Thoracic aorta (tissue), 2 donors: ENCODE results near the gene SCARB1. TPM values are rescaled to one million over a fixed set of nuclear protein-coding genes. Genes with fewer than 3 reads are reported as not detected.

Experiments used
- ATAC-seq: fragments of 150-250 bp; one replicate; pipeline ENCODE4 v1.8.0; 2017; ENCODE audit warnings: low read depth; ENCODE audit not compliant: insufficient number of reproducible peaks, low FRiP score
- DNase-seq: peaks from one replicate; pipeline ENCODE4 v3.0.0-alpha.2; 2020; ENCODE audit warnings: low spot score
- H3K27ac ChIP-seq, 2 donors: fragments of 200-600 bp; sonication (generic); 1 replicate in 1 of 2; 2 replicates in 1 of 2; pipeline ENCODE4 v1.5.1; 2016; ENCODE audit warnings: mild to moderate bottlenecking in 2 of 2, moderate library complexity in 2 of 2
- H3K27me3 ChIP-seq: fragments of 200-600 bp; sonication (generic); replicated peaks from 2 replicates; pipeline ENCODE4 v1.6.0; 2016; ENCODE audit warnings: mild to moderate bottlenecking; ENCODE audit not compliant: insufficient read depth
- H3K36me3 ChIP-seq: fragments of 200-600 bp; sonication (generic); one replicate; pipeline ENCODE4 v1.5.1; 2016
- H3K4me1 ChIP-seq, 2 donors: fragments of 200-600 bp; sonication (generic); 1 replicate in 1 of 2; 2 replicates in 1 of 2; pipeline versions ENCODE4 v1.5.1 to v1.6.0; 2016; ENCODE audit warnings: low read depth in 2 of 2, mild to moderate bottlenecking in 1 of 2; ENCODE audit not compliant: control insufficient read depth in 1 of 2
- H3K4me3 ChIP-seq: fragments of 200-600 bp; sonication (generic); 2 replicates; pipeline ENCODE4 v1.5.1; 2016; ENCODE audit warnings: mild to moderate bottlenecking
- H3K9me3 ChIP-seq: fragments of 200-600 bp; sonication (generic); 2 replicates; pipeline ENCODE4 v1.5.1; 2016
- total RNA-seq, 2 donors: library from RNA; depleted of rRNA; stranded (reverse); fragments of >200 nt; gene quantifications; one replicate each; pipeline versions ENCODE4 v1.1.0 to v1.2.3, GENCODE V29; 2016
- TF ChIP-seq, protein P1 (sequence below): fragments of 200-600 bp; sonication (generic); IDR thresholded peaks from one replicate; pipeline ENCODE4 v1.5.1; 2019; ENCODE audit warnings: antibody characterized with exemption

The SCARB1 gene
- total RNA-seq, 2 donors from 2014 or later = 8.8 to 13.1 TPM

DNA sequence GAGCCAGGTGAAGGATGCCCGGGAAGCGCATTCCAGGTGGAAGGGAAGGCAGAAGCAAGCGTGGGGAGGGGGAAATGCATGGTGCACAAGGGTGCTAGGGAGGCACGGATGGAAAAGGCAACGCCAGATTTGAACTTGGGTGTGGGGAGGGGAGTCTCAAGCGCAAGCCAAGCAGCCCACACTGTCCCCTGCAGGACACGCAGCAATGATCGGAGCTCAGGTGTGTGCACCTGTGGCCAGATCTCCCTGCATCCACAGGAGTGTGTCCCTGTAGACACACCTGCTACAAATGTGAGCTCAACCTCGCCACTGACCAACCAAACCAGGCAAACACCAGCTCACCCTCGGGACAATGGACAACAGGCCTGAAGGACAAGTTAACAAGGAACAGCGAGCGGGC is 63.2 kb downstream of the SCARB1 start:
- DNase-seq (no peak), ATAC-seq (no peak)
- Histone ChIP-seq H3K27ac (no peak overlapping the region), H3K4me3 (no peak overlapping the region), H3K4me1 (peaks cover 0 to 10% of the 10 kb centered on the region in 2 donors), H3K9me3 (no peaks in the 10 kb centered on the region), H3K36me3 (no peaks in the 10 kb centered on the region), H3K27me3 (no peaks in the 10 kb centered on the region)
- TF ChIP-seq, protein P1, sequence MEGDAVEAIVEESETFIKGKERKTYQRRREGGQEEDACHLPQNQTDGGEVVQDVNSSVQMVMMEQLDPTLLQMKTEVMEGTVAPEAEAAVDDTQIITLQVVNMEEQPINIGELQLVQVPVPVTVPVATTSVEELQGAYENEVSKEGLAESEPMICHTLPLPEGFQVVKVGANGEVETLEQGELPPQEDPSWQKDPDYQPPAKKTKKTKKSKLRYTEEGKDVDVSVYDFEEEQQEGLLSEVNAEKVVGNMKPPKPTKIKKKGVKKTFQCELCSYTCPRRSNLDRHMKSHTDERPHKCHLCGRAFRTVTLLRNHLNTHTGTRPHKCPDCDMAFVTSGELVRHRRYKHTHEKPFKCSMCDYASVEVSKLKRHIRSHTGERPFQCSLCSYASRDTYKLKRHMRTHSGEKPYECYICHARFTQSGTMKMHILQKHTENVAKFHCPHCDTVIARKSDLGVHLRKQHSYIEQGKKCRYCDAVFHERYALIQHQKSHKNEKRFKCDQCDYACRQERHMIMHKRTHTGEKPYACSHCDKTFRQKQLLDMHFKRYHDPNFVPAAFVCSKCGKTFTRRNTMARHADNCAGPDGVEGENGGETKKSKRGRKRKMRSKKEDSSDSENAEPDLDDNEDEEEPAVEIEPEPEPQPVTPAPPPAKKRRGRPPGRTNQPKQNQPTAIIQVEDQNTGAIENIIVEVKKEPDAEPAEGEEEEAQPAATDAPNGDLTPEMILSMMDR = no peak

DNA sequence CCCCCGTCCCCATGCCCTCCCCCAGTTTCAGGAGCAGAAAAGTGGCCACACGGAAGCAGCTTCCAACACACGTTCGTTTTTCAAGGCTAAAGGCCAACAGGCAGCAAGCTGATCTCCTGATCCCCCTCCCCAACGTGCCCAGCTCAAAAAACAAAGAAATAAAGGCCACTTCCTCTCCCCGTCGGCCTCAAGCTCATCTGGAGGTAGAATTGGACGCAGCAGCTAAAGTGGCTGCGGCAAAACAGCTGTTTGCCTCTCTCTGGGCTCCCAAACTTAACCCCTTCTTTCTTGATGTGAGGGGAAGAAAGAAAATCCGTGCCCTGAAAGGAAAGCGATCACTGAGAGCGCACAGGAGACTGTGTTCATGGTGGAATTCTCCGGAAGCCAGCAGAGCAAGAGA is 66.3 kb downstream of the SCARB1 start:
- no peaks in the 10 kb centered on the region for H3K27me3 ChIP-seq
- H3K4me3 ChIP-seq = no peak overlapping the region
- H3K27ac ChIP-seq = no peak overlapping the region
- no peaks in the 10 kb centered on the region for H3K4me1 ChIP-seq
- TF ChIP-seq, protein P1 = no peak
- DNase-seq = no peak
- H3K36me3 ChIP-seq = no peaks in the 10 kb centered on the region
- no peaks in the 10 kb centered on the region for H3K9me3 ChIP-seq
- ATAC-seq = no peak

DNA sequence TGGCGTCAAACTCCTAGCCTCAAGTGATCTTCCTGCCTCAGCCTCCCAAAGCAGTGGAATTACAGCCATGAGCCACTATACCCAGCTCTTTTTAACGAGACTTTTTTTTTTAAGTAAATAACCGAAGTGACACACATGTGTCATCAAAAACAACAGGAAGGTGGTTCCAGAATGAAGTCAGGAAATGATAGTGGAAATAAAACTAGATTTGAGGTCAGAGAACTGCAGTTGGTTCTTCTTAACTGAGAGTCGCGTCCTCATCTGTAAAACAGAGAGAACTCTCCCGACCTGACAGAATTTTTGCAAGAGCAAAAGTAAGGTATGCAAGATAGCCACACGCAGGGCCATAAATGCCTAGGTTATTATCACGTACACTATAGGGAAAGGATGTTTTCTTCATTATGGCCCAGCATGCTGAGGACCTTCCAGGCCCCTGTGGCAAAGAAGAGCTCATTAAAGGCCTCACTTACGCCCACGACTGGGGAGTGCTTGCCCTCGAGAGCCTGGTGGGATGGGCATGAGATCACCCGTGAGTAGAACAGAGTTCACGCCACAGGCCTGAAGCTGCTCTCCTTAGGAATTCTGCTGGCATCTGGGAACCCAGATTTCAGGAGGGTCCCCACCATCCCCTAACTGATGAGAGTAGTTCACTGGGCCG is 67.2 kb downstream of the SCARB1 start:
- no peak for ATAC-seq
- Histone ChIP-seq H3K27ac (no peak overlapping the region), H3K27me3 (no peaks in the 10 kb centered on the region), H3K9me3 (no peaks in the 10 kb centered on the region), H3K4me3 (no peak overlapping the region), H3K36me3 (no peaks in the 10 kb centered on the region), H3K4me1 (no peaks in the 10 kb centered on the region)
- TF ChIP-seq, protein P1 = no peak
- no peak for DNase-seq

DNA sequence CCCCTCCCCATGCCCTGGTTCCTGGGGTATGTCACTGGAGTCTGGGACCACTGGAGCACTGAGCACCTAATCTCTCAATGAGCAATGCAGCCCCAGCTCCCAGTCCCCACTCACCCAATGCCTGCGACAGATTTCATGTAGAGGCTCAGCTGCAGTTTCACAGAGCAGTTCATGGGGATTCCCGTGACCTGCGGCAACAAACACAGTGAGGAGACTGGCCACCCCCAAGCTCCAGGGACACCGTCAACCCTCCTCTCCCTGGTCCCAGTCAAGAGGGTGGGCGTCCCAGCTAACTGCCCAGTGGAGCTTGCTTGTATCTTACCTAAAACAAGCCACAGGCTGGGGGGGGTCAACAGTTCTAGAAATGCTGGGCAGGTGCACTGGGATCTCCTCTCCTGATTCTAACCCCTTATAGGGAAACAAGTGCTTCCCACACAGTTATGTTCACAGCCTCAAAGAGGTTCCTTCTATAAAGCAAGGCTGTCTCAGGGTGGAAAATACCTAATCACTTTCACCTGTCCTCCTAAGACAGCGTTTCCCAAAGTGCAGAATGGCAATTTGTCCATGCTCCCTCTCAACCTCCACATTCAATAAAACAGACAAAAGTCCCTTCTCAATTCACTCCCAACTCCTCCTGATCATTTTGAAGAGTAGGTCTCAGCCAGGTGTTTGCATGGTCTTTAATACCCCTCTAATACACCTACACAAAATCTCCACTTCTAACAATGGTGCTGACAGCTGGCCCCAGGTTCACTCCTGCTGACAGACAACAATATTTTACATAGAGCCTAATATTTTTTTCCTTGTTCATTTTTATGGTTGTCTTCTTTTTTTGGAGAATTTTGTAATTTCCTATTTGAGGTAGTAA is 68.3 kb downstream of the SCARB1 start:
- TF ChIP-seq, protein P1 = no peak
- no peak for DNase-seq
- H3K36me3 ChIP-seq = no peaks in the 10 kb centered on the region

DNA sequence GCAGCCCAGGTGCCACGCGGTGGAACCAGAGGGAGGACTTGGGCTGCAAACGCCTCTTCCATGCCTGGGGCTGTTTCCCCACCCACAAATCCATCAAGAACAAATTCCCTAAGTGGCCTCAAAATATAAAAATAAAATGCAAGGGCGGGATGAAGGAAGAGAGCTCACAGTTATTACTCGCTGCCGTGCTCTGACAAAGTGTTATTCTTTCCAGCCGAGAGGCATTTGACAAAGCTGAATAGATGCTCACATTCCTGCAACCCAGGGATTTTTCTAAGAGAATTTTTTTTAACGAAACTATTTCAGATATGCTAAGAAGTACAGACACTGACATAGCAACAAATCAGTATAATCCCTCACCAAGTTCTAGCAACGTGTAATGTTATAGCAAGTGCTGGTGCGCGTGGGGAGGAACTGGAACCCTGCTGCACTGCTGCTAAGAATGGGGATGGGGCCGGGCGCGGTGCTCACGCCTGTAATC is 70.7 kb downstream of the SCARB1 start:
- H3K36me3 ChIP-seq = no peaks in the 10 kb centered on the region
- no peak overlapping the region for H3K27ac ChIP-seq
- H3K4me3 ChIP-seq = no peak overlapping the region
- no peaks in the 10 kb centered on the region for H3K27me3 ChIP-seq
- no peaks in the 10 kb centered on the region for H3K4me1 ChIP-seq
- DNase-seq (no peak), ATAC-seq (no peak)
- TF ChIP-seq, protein P1 = no peak
- no peaks in the 10 kb centered on the region for H3K9me3 ChIP-seq

More for the DNA sequence above, 68.3 kb downstream of the SCARB1 start:
- Histone ChIP-seq H3K9me3 (no peaks in the 10 kb centered on the region), H3K4me3 (no peak overlapping the region), H3K27me3 (no peaks in the 10 kb centered on the region), H3K27ac (no peak overlapping the region), H3K4me1 (no peaks in the 10 kb centered on the region)
- no peak for ATAC-seq
